PFSK-1 (cell line): Measurements from ENCODE around the gene ERC1.

Experiments
- POLR2AphosphoS5 ChIP-seq: IDR thresholded peaks from 2 replicates; pipeline ENCODE4 v1.6.1; 2012; ENCODE audit warnings: low read depth, mild to moderate bottlenecking, control low read depth, low read length, moderate library complexity
- TAF1 ChIP-seq: IDR thresholded peaks from 2 replicates; pipeline ENCODE4 v1.6.1; 2012; ENCODE audit warnings: low read length, control low read depth, borderline replicate concordance; ENCODE audit not compliant: insufficient read depth

- TF ChIP-seq TAF1 (no peak), POLR2AphosphoS5 (no peak)
Measured at GRCh38 chr12:1188016-1188415, 197.0 kb downstream of the ERC1 start.
